GM12874 (cell line): ENCODE measurements around the gene RAPGEF5.

ENCODE experiments used
- TF ChIP-seq, protein P1 (sequence below): IDR thresholded peaks from 2 replicates; pipeline ENCODE4 v1.5.1; 2011; ENCODE audit warnings: low read depth, mild to moderate bottlenecking, control low read depth, low read length, moderate library complexity; ENCODE audit not compliant: insufficient read depth

RAPGEF5 gene

DNA sequence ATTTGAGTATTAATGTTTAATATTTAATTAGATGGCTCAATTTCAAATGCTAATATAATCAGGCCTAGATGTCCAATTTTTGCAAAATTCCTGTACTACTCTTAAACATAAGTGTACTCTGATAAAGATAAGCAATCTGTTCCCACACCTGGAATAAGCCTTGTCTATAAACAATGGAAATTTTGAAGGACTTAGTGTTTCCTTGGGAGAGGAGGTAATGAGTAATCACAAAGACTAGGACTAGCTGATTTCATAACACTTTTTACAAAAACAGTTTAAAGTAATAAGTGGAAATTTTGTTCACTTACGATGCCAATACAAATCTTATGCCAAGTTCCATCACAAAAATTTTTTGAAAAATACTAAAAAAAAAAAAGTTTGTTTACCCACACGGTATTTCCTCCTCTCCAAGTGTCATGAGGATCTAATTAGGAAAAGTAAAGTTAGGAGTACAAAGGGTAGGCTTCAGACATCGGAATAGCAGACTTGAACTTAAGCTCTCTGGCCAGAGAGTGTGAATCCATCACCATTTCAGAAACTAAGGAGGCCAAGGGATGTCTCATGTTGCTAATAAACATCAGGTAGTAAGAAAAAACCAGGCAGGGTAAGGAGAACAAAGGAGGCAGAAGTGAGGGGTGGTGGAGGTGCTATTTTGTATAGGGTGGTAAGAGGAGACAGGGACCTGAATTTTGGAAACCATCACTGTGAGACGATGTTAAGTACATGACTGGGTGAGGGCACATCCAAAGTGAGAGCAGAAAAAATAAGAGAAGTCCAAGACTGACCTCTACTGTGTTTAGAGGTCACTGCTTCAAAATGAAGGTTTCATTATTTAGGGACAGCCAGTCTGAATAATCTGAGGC lies 61.3 kb downstream of the RAPGEF5 start:
- TF ChIP-seq, protein P1, sequence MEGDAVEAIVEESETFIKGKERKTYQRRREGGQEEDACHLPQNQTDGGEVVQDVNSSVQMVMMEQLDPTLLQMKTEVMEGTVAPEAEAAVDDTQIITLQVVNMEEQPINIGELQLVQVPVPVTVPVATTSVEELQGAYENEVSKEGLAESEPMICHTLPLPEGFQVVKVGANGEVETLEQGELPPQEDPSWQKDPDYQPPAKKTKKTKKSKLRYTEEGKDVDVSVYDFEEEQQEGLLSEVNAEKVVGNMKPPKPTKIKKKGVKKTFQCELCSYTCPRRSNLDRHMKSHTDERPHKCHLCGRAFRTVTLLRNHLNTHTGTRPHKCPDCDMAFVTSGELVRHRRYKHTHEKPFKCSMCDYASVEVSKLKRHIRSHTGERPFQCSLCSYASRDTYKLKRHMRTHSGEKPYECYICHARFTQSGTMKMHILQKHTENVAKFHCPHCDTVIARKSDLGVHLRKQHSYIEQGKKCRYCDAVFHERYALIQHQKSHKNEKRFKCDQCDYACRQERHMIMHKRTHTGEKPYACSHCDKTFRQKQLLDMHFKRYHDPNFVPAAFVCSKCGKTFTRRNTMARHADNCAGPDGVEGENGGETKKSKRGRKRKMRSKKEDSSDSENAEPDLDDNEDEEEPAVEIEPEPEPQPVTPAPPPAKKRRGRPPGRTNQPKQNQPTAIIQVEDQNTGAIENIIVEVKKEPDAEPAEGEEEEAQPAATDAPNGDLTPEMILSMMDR: no peak

GRCh38 chr7:22292531-22292930 lies 64.4 kb downstream of the RAPGEF5 start:
- TF ChIP-seq, protein P1: no peak

DNA sequence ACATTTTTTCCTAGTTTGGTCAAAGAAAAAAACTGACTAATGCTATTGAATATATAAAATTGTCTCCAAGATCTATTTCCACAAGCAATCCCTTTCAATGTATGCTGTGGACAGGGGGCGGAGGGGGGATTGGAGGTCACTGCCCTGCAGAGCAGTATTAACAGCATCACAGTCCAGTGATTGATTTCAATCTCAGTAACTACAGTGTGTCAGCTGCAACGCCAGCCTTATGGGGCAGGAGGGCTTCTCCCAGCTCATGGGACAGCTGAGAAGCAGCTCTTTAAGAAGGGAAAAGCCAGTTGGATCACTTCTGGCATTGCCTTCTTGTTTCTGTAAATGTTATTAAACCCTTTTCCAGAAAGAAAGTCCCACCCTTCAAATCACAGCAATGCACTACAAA lies 65.0 kb downstream of the RAPGEF5 start:
- TF ChIP-seq, protein P1: no peak

DNA sequence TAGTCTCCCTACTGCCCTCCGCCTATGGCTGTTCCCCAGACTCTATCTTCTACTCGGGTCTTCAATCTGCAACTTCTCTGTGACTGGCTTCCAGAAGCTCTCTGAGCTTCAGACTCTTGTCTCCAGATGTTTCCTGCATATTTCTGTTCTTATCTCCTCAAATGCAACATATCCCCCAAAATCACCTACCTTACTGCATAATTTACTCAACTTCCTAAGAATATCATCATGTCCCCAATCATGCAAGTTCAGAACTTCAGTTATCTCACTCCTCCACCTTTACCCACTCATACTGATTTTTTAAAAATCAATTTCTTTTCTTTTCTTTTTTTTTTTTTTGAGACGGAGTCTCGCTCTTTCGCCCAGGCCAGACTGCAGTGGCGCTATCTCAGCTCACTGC lies 68.8 kb downstream of the RAPGEF5 start:
- TF ChIP-seq, protein P1: no peak

- TF ChIP-seq, protein P1: no peak
Observed at GRCh38 chr7:22287412-22287811, 69.5 kb downstream of the RAPGEF5 start.

- TF ChIP-seq, protein P1: no peak
Observed at GRCh38 chr7:22286436-22286835, 70.5 kb downstream of the RAPGEF5 start.

DNA sequence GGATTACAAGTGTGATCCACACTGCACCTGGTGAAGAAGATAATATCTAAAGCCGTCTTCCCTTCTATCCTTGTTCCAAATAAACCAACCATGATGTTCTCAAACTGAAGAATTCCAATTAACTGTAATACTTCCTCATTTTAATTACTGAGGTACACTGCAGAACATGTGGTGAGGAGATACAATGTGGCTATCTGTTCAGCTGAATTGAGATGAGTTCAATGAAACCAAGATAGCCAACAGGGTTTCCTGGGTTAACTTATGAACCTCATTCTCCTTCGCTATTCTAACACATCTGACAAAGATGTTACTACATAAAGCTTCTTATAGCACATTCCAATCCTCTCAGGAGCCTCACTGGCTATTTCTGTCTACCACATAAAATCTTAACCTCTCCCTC lies 75.5 kb downstream of the RAPGEF5 start:
- TF ChIP-seq, protein P1: no peak
